ENCODE measurements around the gene XIST.
"Not testable (repeated sequence)": the region's sequence is repeated elsewhere in the genome, so short reads cannot be mapped to it uniquely, and the experiment has no call there.

The XIST gene

DNA sequence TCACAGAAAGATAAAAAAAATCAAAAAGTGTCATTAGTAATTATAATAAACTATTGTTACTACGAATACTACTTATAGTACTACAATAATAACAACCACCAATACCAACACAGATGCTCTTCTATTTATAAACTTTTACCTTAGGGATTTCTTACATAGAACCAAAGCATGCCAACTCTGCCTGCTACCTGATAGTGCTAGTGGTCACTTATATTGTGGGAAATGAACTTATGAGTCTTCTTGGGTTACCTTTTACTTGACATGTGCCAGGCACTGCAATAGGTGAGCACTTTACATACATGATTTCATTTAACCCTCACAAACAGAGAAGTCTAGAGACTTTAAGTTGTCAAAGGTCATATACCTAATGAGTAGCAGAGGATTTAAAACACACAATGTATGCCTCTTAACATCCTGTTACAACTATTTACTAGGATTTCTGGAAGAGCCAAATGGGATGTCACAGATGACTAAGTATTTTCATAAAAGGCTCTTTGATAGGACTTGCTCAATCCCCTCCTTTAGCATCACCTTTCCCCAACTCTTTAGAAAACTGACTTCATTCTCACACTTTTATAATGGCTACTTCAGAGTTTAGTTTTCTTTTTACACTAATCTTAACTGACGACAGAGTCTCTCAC, 24.3 kb downstream of the XIST start:
- no peak for TF ChIP-seq ZFX (IDR thresholded peaks at IDR 0.05)
- TF ChIP-seq, protein P1, sequence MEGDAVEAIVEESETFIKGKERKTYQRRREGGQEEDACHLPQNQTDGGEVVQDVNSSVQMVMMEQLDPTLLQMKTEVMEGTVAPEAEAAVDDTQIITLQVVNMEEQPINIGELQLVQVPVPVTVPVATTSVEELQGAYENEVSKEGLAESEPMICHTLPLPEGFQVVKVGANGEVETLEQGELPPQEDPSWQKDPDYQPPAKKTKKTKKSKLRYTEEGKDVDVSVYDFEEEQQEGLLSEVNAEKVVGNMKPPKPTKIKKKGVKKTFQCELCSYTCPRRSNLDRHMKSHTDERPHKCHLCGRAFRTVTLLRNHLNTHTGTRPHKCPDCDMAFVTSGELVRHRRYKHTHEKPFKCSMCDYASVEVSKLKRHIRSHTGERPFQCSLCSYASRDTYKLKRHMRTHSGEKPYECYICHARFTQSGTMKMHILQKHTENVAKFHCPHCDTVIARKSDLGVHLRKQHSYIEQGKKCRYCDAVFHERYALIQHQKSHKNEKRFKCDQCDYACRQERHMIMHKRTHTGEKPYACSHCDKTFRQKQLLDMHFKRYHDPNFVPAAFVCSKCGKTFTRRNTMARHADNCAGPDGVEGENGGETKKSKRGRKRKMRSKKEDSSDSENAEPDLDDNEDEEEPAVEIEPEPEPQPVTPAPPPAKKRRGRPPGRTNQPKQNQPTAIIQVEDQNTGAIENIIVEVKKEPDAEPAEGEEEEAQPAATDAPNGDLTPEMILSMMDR (conservative IDR thresholded peaks at IDR 0.05), result no peak
- no peak overlapping the region for H3K27ac ChIP-seq

DNA sequence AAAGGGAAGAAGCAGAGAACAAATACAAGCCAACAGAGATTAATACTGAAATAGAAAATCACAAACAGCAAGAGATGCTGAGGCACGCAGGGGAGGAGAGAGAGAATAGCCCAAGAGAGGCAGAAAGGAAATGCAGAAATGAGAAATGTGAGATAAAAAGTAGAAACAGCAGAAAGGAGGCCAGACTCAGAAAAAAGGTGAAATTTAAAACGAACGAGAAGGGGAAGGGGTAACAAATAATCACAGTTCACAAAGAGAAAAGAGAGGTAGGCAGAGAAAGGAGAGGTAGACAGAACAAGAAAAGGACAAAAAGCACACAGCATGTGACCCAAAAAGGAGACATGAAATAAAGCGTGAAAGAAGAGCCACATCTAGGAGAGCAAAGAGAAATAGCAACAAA, 25.1 kb downstream of the XIST start:
- no peak overlapping the region for H3K27ac ChIP-seq
- TF ChIP-seq, protein P1 (conservative IDR thresholded peaks at IDR 0.05), result no peak
- TF ChIP-seq ZFX (IDR thresholded peaks at IDR 0.05), result no peak

DNA sequence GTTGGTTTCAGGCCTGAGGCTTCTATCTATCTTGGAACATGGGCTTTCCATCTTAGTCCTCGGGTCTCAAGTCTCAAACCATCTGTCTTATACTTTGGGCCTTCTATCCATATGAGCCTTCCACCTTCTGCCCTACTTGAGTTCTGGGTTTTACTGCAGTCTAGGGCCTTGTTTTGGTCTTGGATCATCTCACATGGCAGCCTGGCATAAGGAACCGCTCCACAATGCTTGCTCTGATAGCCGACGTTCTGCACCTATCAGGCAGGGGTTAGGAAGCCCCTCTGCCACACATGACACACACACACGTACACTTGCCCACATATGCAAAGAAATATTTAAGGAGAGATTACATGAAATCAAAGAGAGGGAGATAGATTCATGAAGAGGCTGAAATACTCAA, 25.5 kb downstream of the XIST start:
- TF ChIP-seq, protein P1 (conservative IDR thresholded peaks at IDR 0.05), result no peak
- no peak for TF ChIP-seq ZFX (IDR thresholded peaks at IDR 0.05)
- no peak overlapping the region for H3K27ac ChIP-seq

DNA sequence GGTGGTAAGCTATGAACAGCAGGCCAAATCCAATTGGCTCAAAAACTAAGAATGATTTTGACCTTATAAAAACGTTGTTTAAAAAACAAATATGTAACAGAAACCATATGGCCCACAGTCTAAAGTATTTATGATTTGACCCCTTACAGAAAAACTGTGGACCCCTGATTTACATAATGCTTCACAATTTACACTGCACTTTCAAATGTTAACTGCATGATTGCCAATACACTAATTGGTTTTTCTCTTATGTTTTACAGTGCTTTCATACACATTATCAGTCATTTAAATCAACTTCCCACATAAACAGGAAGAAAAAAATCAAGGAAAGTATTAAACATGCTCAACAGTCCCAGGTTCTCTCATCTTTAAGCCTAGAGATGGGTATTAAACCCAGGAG, 26.9 kb downstream of the XIST start:
- H3K27ac ChIP-seq, result no peak overlapping the region
- TF ChIP-seq ZFX (IDR thresholded peaks at IDR 0.05), result no peak
- TF ChIP-seq, protein P1 (conservative IDR thresholded peaks at IDR 0.05), result no peak

DNA sequence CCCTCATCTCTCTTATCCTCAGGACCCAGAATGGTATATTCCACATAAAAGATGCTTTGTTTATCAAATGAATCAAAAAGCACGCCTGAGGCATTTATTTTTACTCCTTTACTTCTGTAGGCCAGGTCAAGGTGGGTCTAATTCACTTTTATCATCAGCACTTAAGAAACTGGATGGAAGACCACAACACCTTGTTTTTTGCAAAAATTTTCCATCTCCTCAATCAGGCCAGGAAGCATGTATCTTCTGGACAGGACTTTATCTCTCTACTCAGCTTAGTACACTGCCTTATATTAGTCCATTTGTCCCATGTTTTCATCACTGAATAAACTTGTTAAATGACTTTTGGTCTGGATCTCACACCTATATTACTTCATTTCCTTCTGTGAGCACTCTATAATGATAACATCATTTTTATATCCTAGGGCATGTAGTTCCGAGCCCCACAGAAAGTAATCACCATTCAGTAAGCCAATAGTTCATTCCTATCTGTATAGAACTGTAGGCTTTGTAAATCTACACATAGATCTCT, 29.0 kb downstream of the XIST start:
- TF ChIP-seq, protein P1 (conservative IDR thresholded peaks at IDR 0.05), result no peak
- TF ChIP-seq ZFX (IDR thresholded peaks at IDR 0.05), result no peak
- H3K27ac ChIP-seq, result no peak overlapping the region

DNA sequence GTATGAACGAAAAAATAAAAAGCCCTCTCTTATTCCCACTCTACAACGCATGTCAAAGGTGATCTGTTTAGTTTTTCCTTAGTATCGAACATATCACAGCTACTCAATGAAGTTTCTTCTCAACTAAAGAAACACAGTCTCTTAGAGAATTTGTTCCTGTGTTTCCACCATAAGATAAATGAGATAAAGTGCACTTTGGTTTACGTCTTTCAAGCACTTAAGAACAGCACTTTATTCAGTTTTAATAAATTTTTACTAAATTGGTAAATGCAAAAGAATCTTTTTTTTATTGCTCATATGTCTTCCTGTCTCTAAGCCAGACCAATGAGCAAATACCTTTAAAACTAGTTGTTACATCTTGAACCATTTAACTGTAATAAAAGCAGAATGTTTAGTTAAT, 29.7 kb downstream of the XIST start:
- H3K27ac ChIP-seq, result no peak overlapping the region

DNA sequence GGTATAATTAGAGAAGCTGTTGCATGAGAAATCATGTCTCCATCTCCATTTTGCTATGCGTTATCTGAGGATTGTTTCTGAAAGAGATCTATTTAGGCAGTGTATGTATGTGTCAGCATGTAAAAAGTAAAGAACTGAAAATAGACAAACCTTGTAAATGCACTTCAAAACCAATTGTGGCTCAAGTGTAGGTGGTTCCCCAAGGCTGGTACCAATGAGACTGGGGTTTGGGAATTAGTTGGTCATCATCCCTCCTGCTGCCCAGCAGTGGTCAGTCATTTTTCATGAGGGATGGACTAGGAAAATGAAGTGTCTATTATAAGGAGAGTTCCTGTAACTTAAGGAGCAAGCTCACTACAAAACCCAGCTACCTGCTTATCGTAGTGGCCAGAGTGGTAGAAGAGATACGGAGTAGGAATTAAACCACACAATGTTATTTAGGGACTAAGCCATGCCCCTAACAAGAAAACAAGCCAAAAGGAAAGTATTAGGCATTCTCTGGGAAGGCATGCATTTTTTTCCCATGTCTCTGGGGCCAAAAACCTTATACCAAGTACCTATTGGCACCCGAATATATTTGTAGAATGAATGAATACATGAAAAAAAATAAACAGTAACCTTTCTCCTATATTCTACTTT, 30.5 kb downstream of the XIST start:
- H3K27ac ChIP-seq, result no peak overlapping the region
- TF ChIP-seq, protein P1 (conservative IDR thresholded peaks at IDR 0.05), result no peak
- TF ChIP-seq ZFX (IDR thresholded peaks at IDR 0.05), result no peak

More for the DNA sequence above, 29.7 kb downstream of the XIST start:
- TF ChIP-seq, protein P1 (conservative IDR thresholded peaks at IDR 0.05), result no peak
- TF ChIP-seq ZFX (IDR thresholded peaks at IDR 0.05), result no peak

DNA sequence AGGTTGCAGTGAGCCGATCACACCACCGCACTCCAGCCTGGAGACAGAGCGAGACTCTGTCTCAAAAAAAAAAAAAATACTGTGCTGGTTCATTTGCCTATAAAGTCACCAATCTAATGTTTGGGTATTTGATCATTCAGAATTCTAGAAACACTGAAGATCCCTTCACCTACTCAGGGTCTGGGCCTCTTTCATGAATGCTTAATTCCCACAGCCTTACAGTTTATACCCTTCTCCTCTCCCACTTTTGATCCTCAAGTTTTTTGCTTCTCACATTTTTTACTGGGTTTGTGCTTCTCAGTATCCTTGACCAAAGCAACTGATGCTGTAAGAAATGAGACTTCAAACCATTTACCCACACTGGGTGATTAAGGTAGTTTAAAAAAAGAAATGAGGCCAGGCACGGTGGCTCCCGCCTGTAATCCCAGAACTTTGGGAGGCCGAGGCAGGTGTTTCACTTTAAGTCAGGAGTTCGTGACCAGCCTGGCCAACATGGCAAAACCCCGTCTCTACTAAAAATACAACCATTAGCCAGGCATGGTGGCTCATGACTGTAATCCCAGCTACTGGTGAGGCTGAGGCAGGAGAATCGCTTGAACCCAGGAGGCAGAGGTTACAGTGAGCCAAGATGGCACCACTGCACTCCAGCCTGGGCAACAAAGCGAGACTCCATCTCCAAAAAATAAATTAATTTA, 32.5 kb downstream of the XIST start:
- H3K27ac ChIP-seq, result not testable (repeated sequence)

Data from C4-2B (cell line).